ENCODE results near the gene TMEFF1. TPM values are rescaled to one million over a fixed set of nuclear protein-coding genes. Genes with fewer than 3 reads are reported as not detected.

The TMEFF1 gene
- total RNA-seq, 1 experiment from 2014 or later = 65.5 TPM

GRCh38 chr9:100426189-100426529 is 46.8 kb upstream of the TMEFF1 start:
- Histone ChIP-seq H2BK120ac (ENCODE audit: low read depth, low read length, poor library complexity, severe bottlenecking) (no peak overlapping the region), H2BK15ac (ENCODE audit: low read depth, low read length) (no peak overlapping the region), H3K27ac (ENCODE audit: insufficient read length, low read depth, low read length) (peak overlapping the region; percentile 85)

More at GRCh38 chr9:100426189-100426529, 46.8 kb upstream of the TMEFF1 start:
- peaks cover 8 to 21% (median 11%) of the 10 kb centered on the region in 3 experiments for H3K36me3 Mint-ChIP-seq (ENCODE audit: insufficient read depth in 1 of 3, low read depth in 3 of 3)
- Histone ChIP-seq H2BK20ac (ENCODE audit: low read depth, low read length, poor library complexity, severe bottlenecking) (no peak overlapping the region), H3K18ac (ENCODE audit: insufficient read length, low read depth, low read length) (no peak overlapping the region), H3K9ac (ENCODE audit: extremely low read depth, insufficient read length, low read length) (peak overlapping the region; percentile 94), H3K79me2 (ENCODE audit: insufficient read depth, low read length) (peaks cover 3% of the 10 kb centered on the region; the same call in 1 of the 2 replicates), H3K4ac (ENCODE audit: low read depth, low read length) (no peak overlapping the region), H3K23ac (ENCODE audit: insufficient read length, low read depth, low read length) (no peak overlapping the region), H2AK5ac (ENCODE audit: insufficient read length, low read length) (no peak overlapping the region), H3K9me3 (ENCODE audit: control insufficient read depth, low read depth, low read length) (no peaks in the 10 kb centered on the region), H3K23me2 (ENCODE audit: insufficient read length, low read depth, low read length, poor library complexity, severe bottlenecking) (peaks cover 13% of the 10 kb centered on the region), H2AFZ (ENCODE audit: low read length) (no peak overlapping the region), H3K27me3 (ENCODE audit: insufficient read depth, low read length) (no peaks in the 10 kb centered on the region), H4K91ac (ENCODE audit: insufficient read length, low read depth, low read length) (no peak overlapping the region), H3K79me1 (ENCODE audit: insufficient read depth, low read depth, low read length, poor library complexity, severe bottlenecking) (peaks cover 1% of the 10 kb centered on the region), H4K8ac (replicated peaks; ENCODE audit: insufficient read length, low read depth, low read length) (no peak overlapping the region), H2BK12ac (ENCODE audit: insufficient read length, low read depth, low read length) (no peak overlapping the region), H3T11ph (ENCODE audit: low read length) (no peak overlapping the region), H3K4me1 (ENCODE audit: insufficient read depth, low read length) (peaks cover 6% of the 10 kb centered on the region; the same call in 1 of the 2 replicates), H3K56ac (ENCODE audit: insufficient read length, low read depth, low read length) (peak overlapping the region; percentile 98), H2BK5ac (ENCODE audit: insufficient read length, low read length) (no peak overlapping the region), H4K5ac (ENCODE audit: insufficient read length, low read depth, low read length) (peak overlapping the region; percentile 93), H3K14ac (ENCODE audit: insufficient read depth, low read length) (no peak overlapping the region), H4K20me1 (ENCODE audit: control insufficient read depth, insufficient read depth, insufficient read length) (no peaks in the 10 kb centered on the region), H3K4me2 (ENCODE audit: insufficient read depth, insufficient read length, low read length) (peak overlapping the region; percentile 100)
- peaks cover 31 to 38% of the 10 kb centered on the region in 2 experiments for H3K4me1 Mint-ChIP-seq
- DNase-seq = no peak
- no CpG with 5 or more reads among the region's 7 CpGs for whole genome bisulfite sequencing (ENCODE audit: extremely low coverage, insufficient read length, low lambda C conversion rate)
- peak overlapping the region in 2 of 3 experiments; percentile 96 to 97; a peak in 3 of 7 replicates for H3K27ac Mint-ChIP-seq
- TF ChIP-seq CTCF (conservative IDR thresholded peaks at IDR 0.05) = no peak
- 0 out of 2 replicates have a peak, but pooled peaks cover 1% of the 10 kb centered on the region for H3K27me3 Mint-ChIP-seq (ENCODE audit: low read depth)
- H3K9me3 Mint-ChIP-seq = no peaks in the 10 kb centered on the region
- H3K4me3 Mint-ChIP-seq = peak overlapping the region; percentile 90 to 94
